Adrenal gland (tissue), 12 donors: ENCODE data around the gene TMPRSS3. TPM values are rescaled to one million over a fixed set of nuclear protein-coding genes. Genes with fewer than 3 reads are reported as not detected.

ENCODE experiments used
- DNase-seq, 7 donors: peaks; one replicate each; pipeline ENCODE4 v3.0.0-alpha.2; 2019 to 2020
- H3K27ac ChIP-seq, 5 donors: fragments of 200-600 bp; sonication (generic) in 4 of 5; 1 replicate in 3 of 5; 2 replicates in 2 of 5; pipeline versions ENCODE4 v1.5.1 to v1.8.0; 2016 to 2020; ENCODE audit warnings: mild to moderate bottlenecking in 1 of 5
- H3K27me3 ChIP-seq: fragments of 200-600 bp; 2 replicates; pipeline ENCODE4 v1.8.0; 2021
- H3K36me3 ChIP-seq, 2 donors: fragments of 200-600 bp; replicated peaks in 1 of 2; 1 replicate in 1 of 2; 2 replicates in 1 of 2; pipeline versions ENCODE4 v1.5.1 to v1.8.0; 2018 to 2022
- H3K4me1 ChIP-seq, 2 donors: fragments of 200-600 bp; replicated peaks in 1 of 2; 1 replicate in 1 of 2; 2 replicates in 1 of 2; pipeline versions ENCODE4 v1.5.1 to v1.8.0; 2018 to 2021
- H3K4me3 ChIP-seq, 4 donors: fragments of 200-600 bp; sonication (generic) in 3 of 4; one replicate each; pipeline ENCODE4 v1.5.1; 2016 to 2018
- H3K9me3 ChIP-seq, 3 donors: fragments of 200-600 bp; sonication (generic) in 1 of 3; replicated peaks in 1 of 3; 1 replicate in 2 of 3; 2 replicates in 1 of 3; pipeline versions ENCODE4 v1.5.1 to v1.8.0; 2016 to 2021
- CTCF ChIP-seq, 6 experiments: fragments of 450-650 bp in 4 of 6; fragments of 200-600 bp in 2 of 6; sonication (generic) in 1 of 6; IDR thresholded peaks; 1 replicate in 5 of 6; 2 replicates in 1 of 6; pipeline versions ENCODE4 v1.5.1 to v1.8.0; 2016 to 2021; ENCODE audit warnings: antibody characterized with exemption in 6 of 6, mild to moderate bottlenecking in 2 of 6, moderate library complexity in 1 of 6
- POLR2A ChIP-seq, 2 donors: fragments of 450-650 bp; IDR thresholded peaks; one replicate each; pipeline ENCODE4 v1.6.1; 2017; ENCODE audit warnings: antibody characterized with exemption in 2 of 2, mild to moderate bottlenecking in 2 of 2, moderate library complexity in 1 of 2
- WGBS, 4 donors: extraction: QIAGEN DNeasy Blood & Tissue Kit in 2 of 4; methylation state at CpG; one replicate each; pipeline versions ENCODE4 v1.1.5 to v1.1.7; 2013 to 2017; 5-methylcytosine and 5-hydroxymethylcytosine counted together
- intact Hi-C, 2 donors: fragments of 100-400 bp; cut with DNase I; formaldehyde crosslinking; loops; one replicate each; pipeline versions ENCODE4 v1.14.1 to v1.15.0; 2022 to 2023
- polyA plus RNA-seq, 3 donors: library from polyadenylated mRNA; stranded (reverse); fragments of 200-250 nt in 2 of 3; fragments of 350-450 nt in 1 of 3; fragmentation: Illumina TruSeq in 1 of 3; extraction: RNeasy Lipid Tissue Mini Kit (QIAGEN cat#74804) in 1 of 3; gene quantifications; one replicate each; pipeline ENCODE4 v1.2.3, GENCODE V29; 2013 to 2014
- total RNA-seq, 9 donors: library from RNA; depleted of rRNA in 4 of 9; stranded (reverse); fragments of >200 nt in 4 of 9; fragments of 120-200 nt in 1 of 9; fragmentation: NEBNext Ultra II Directional in 1 of 9; extraction: Animal tissue kit (Norgen Biotek cat#: 25700) in 1 of 9; gene quantifications; one replicate each; pipeline versions ENCODE4 v1.1.0 to v1.2.4, GENCODE V29; 2013 to 2023
- donor health status: healthy with polysubstance abuse.
- donor health status: Bipolar disorder and iron deficiency.
- donor health status: DM: yes; HTN: yes; CAD: no.
- donor health status: DM: no; HTN: no; CAD: no.
- donor health status: DM: no; HTN: no; CAD: no.
- donor health status: DM: yes; HTN: yes; CAD: no.

TMPRSS3 gene
- total and polyA plus RNA-seq, 12 donors: 0.14 to 2.9 (median 0.38) TPM; not detected in 3

GRCh38 chr21:42421018-42421793 is 25.4 kb upstream of the TMPRSS3 start:
- Histone ChIP-seq H3K27me3 (peaks cover 12% of the 10 kb centered on the region), H3K27ac (no peak overlapping the region), H3K9me3 (no peaks in the 10 kb centered on the region), H3K4me1 (no peaks in the 10 kb centered on the region), H3K4me3 (no peak overlapping the region), H3K36me3 (no peaks in the 10 kb centered on the region)
- no peak for DNase-seq
- TF ChIP-seq CTCF (IDR thresholded peaks at IDR 0.05) (no peak), POLR2A (IDR thresholded peaks at IDR 0.05) (no peak)
- intact Hi-C loops: no loop called here
- WGBS, 4 donors: 64 to 85% (median 72%) methylated on average over 3 of the region's 3 CpGs

GRCh38 chr21:42419845-42420244 is 24.0 kb upstream of the TMPRSS3 start:
- H3K9me3 ChIP-seq: no peaks in the 10 kb centered on the region
- H3K4me3 ChIP-seq: no peak overlapping the region
- intact Hi-C loops: no loop called here
- DNase-seq: no peak
- H3K27ac ChIP-seq: no peak overlapping the region
- 87 to 94% (median 90%) methylated on average over 6 of the region's 6 CpGs for WGBS, 4 donors
- H3K27me3 ChIP-seq: peaks cover 12% of the 10 kb centered on the region
- TF ChIP-seq POLR2A (IDR thresholded peaks at IDR 0.05) (no peak), CTCF (IDR thresholded peaks at IDR 0.05) (no peak)
- H3K4me1 ChIP-seq: no peaks in the 10 kb centered on the region
- no peaks in the 10 kb centered on the region for H3K36me3 ChIP-seq

- DNase-seq: no peak
- H3K9me3 ChIP-seq: no peaks in the 10 kb centered on the region
- H3K36me3 ChIP-seq: no peaks in the 10 kb centered on the region
- intact Hi-C loops: no loop called here
- no peak overlapping the region for H3K4me3 ChIP-seq
- H3K4me1 ChIP-seq: no peaks in the 10 kb centered on the region
- TF ChIP-seq CTCF (IDR thresholded peaks at IDR 0.05): no peak
- TF ChIP-seq POLR2A (IDR thresholded peaks at IDR 0.05): no peak
- WGBS, 4 donors: 43 to 50% (median 49%) methylated on average over 4 of the region's 4 CpGs
- H3K27me3 ChIP-seq: peaks cover 12% of the 10 kb centered on the region
- H3K27ac ChIP-seq: no peak overlapping the region
These were observed 23.0 kb upstream of the TMPRSS3 start for GRCh38 chr21:42418886-42419285.

GRCh38 chr21:42417533-42417932 is 21.7 kb upstream of the TMPRSS3 start:
- H3K36me3 ChIP-seq: no peaks in the 10 kb centered on the region
- TF ChIP-seq CTCF (IDR thresholded peaks at IDR 0.05) (no peak), POLR2A (IDR thresholded peaks at IDR 0.05) (no peak)
- H3K9me3 ChIP-seq: no peaks in the 10 kb centered on the region
- 76 to 84% (median 82%) methylated on average over 6 of the region's 6 CpGs for WGBS, 4 donors
- intact Hi-C loops: no loop called here
- peaks cover 12% of the 10 kb centered on the region for H3K27me3 ChIP-seq
- no peak overlapping the region for H3K27ac ChIP-seq
- DNase-seq: no peak
- no peaks in the 10 kb centered on the region for H3K4me1 ChIP-seq
- no peak overlapping the region for H3K4me3 ChIP-seq
